ENCODE data around the gene TENM3. TPM values are rescaled to one million over a fixed set of nuclear protein-coding genes. Genes with fewer than 3 reads are reported as not detected.

The TENM3 gene
- total and polyA plus RNA-seq, 2 of the 8 experiments (the other 6 are each of a cell fraction or from before 2014, with no cell fraction given): 36.9 to 69.3 TPM

GRCh38 chr4:182741054-182741453 lies 497.9 kb downstream of the TENM3 start:
- Histone ChIP-seq H4K8ac (ENCODE audit: extremely low read depth, insufficient read depth, low read length) (no peak overlapping the region), H3K23ac (ENCODE audit: insufficient read length) (no peak overlapping the region), H3K4ac (replicated peaks; ENCODE audit: insufficient read length, low read depth, low read length) (no peak overlapping the region), H2BK5ac (ENCODE audit: low read depth, low read length) (no peak overlapping the region), H4K5ac (ENCODE audit: insufficient read length, low read depth, low read length) (no peak overlapping the region), H4K20me1 (replicated peaks in 1 of 2; ENCODE audit: control insufficient read depth in 1 of 2, insufficient read depth in 2 of 2, low read length in 2 of 2) (no peaks in the 10 kb centered on the region), H3K9me3 (ENCODE audit: insufficient read depth in 2 of 2, low read depth in 1 of 2, low read length in 1 of 2) (no peaks in the 10 kb centered on the region), H4K91ac (replicated peaks; ENCODE audit: insufficient read length, low read length) (no peak overlapping the region), H3K14ac (ENCODE audit: insufficient read length) (no peak overlapping the region), H2BK15ac (ENCODE audit: low read length) (no peak overlapping the region), H2BK20ac (ENCODE audit: low read length) (no peak overlapping the region), H3K56ac (replicated peaks; ENCODE audit: insufficient read length, low read depth, low read length) (no peak overlapping the region), H3K79me1 (ENCODE audit: low read depth, low read length) (no peaks in the 10 kb centered on the region), H3K27ac (ENCODE audit: low read depth, low read length) (no peak overlapping the region), H3K9ac (replicated peaks in 1 of 4; ENCODE audit: extremely low read depth in 1 of 4, low read depth in 3 of 4, low read length in 3 of 4) (no peak overlapping the region), H3K4me3 (ENCODE audit: extremely low read depth in 1 of 4, insufficient read depth in 2 of 4, low read depth in 3 of 4, low read length in 4 of 4) (no peak overlapping the region), H3K4me1 (replicated peaks in 1 of 4; ENCODE audit: control insufficient read depth in 3 of 4, insufficient read depth in 4 of 4, low read length in 3 of 4) (peaks cover 0 to 3% (median 0%) of the 10 kb centered on the region in 4 experiments; a peak in 1 of 7 replicates), H3K27me3 (replicated peaks in 1 of 4; ENCODE audit: control insufficient read depth in 3 of 4, extremely low read depth in 1 of 4, insufficient read depth in 3 of 4, low read length in 3 of 4) (no peaks in the 10 kb centered on the region), H3K36me3 (ENCODE audit: control insufficient read depth in 2 of 4, insufficient read depth in 4 of 4, low read length in 3 of 4) (peaks cover 0 to 9% (median 7%) of the 10 kb centered on the region in 4 experiments; a peak in 4 of 8 replicates), H2AFZ (ENCODE audit: low read length) (no peak overlapping the region), H2AK5ac (ENCODE audit: low read depth, low read length) (no peak overlapping the region), H3K18ac (ENCODE audit: extremely low read depth, low read length) (no peak overlapping the region), H2BK120ac (replicated peaks; ENCODE audit: low read depth, low read length) (no peak overlapping the region), H3K23me2 (ENCODE audit: low read depth, low read length) (no peaks in the 10 kb centered on the region), H3K79me2 (ENCODE audit: control insufficient read depth in 1 of 2, insufficient read depth in 2 of 2, low read length in 2 of 2) (no peaks in the 10 kb centered on the region), H2BK12ac (ENCODE audit: low read depth, low read length) (no peak overlapping the region), H3K4me2 (ENCODE audit: insufficient read depth in 1 of 2, low read depth in 2 of 2, low read length in 2 of 2) (no peak overlapping the region)
- 94% methylated on average over 6 of the region's 6 CpGs; no CpG with 5 or more reads in 1 of the 2 experiments for WGBS, 2 experiments (ENCODE audit: extremely low coverage in 1 of 2, insufficient coverage in 1 of 2, insufficient read length in 1 of 2, insufficient replicate concordance in 2 of 2, low coverage in 1 of 2, low lambda C conversion rate in 2 of 2, missing lambda C conversion rate in 1 of 2)
- no peak for DNase-seq (ENCODE audit: low read depth in 1 of 2, low spot score in 2 of 2)
- ChIA-PET POLR2A (ENCODE audit: partially characterized antibody) (no interaction called here), CTCF (ENCODE audit: partially characterized antibody) (interaction anchor here (1.0 to 1.3 kb wide), 2 partner anchors 23 to 66 kb away, joined by 3 to 5 read pairs; no protein-coding TSS in a partner anchor)
- TF ChIP-seq ATF3 (IDR thresholded peaks at IDR 0.05; ENCODE audit: insufficient read depth, low read depth, low read length) (no peak), SUZ12 (IDR thresholded peaks at IDR 0.05; ENCODE audit: low read length) (no peak), ATF2 (IDR thresholded peaks at IDR 0.05; ENCODE audit: low read length) (no peak), KDM5A (IDR thresholded peaks at IDR 0.05; ENCODE audit: low read length) (no peak)
- no peak for FAIRE-seq
